Upper lobe of left lung (tissue), 6 donors: Measurements from ENCODE around the gene EMC10. TPM values are rescaled to one million over a fixed set of nuclear protein-coding genes. Genes with fewer than 3 reads are reported as not detected.
A peak's percentile ranks its signal among the peaks of the same experiment; 100 is the strongest.

Experiments used
- ATAC-seq, 2 donors: fragments of 200-7000 bp; cut with Tn5 transposase; one replicate each; pipeline ENCODE4 v1.9.1; 2022; ENCODE audit warnings: mild to moderate bottlenecking in 2 of 2, moderate library complexity in 2 of 2; ENCODE audit not compliant: low FRiP score in 2 of 2
- DNase-seq, 2 donors: peaks; one replicate each; pipeline ENCODE4 v3.0.0-alpha.2; 2019 to 2020
- H3K27ac ChIP-seq, 4 donors: fragments of 200-600 bp; sonication (generic); one replicate each; pipeline ENCODE4 v1.5.1; 2016 to 2019
- H3K27me3 ChIP-seq, 4 donors: fragments of 200-600 bp; sonication (generic); one replicate each; pipeline ENCODE4 v1.5.1; 2017 to 2019
- H3K36me3 ChIP-seq, 4 donors: fragments of 200-600 bp; sonication (generic); one replicate each; pipeline ENCODE4 v1.5.1; 2016 to 2019
- H3K4me1 ChIP-seq, 4 donors: fragments of 200-600 bp; sonication (generic); one replicate each; pipeline ENCODE4 v1.5.1; 2018 to 2019
- H3K4me3 ChIP-seq, 4 donors: fragments of 200-600 bp; sonication (generic); one replicate each; pipeline ENCODE4 v1.5.1; 2017 to 2019; ENCODE audit warnings: mild to moderate bottlenecking in 2 of 4, moderate library complexity in 1 of 4
- H3K9me3 ChIP-seq, 4 donors: fragments of 200-600 bp; sonication (generic); one replicate each; pipeline ENCODE4 v1.5.1; 2018 to 2019
- EP300 ChIP-seq, 4 donors: sonication (generic); formaldehyde crosslinking; IDR thresholded peaks; one replicate each; pipeline ENCODE4 v1.5.1; 2017; ENCODE audit warnings: antibody characterized with exemption in 4 of 4, control low read depth in 2 of 4
- POLR2A ChIP-seq, 4 donors: fragments of 450-650 bp; IDR thresholded peaks; one replicate each; pipeline ENCODE4 v1.5.1; 2016 to 2017; ENCODE audit warnings: antibody characterized with exemption in 4 of 4, mild to moderate bottlenecking in 2 of 4
- POLR2AphosphoS5 ChIP-seq, 2 donors: sonication (generic); formaldehyde crosslinking; IDR thresholded peaks; one replicate each; pipeline ENCODE4 v1.5.1; 2017; ENCODE audit warnings: antibody characterized with exemption in 2 of 2
- WGBS, 2 donors: methylation state at CpG; one replicate each; pipeline ENCODE4 v1.1.5; 2017 to 2018; 5-methylcytosine and 5-hydroxymethylcytosine counted together
- total RNA-seq, 6 donors: library from RNA; depleted of rRNA in 4 of 6; stranded (reverse); fragments of >200 nt in 4 of 6; gene quantifications; one replicate each; pipeline versions ENCODE4 v1.1.0 to v1.2.1, GENCODE V29; 2016 to 2021
- TF ChIP-seq, protein P1 (sequence below), 6 experiments: fragments of 450-650 bp in 4 of 6; fragments of 200-600 bp in 2 of 6; sonication (generic) in 2 of 6; IDR thresholded peaks; one replicate each; pipeline ENCODE4 v1.5.1; 2016 to 2019; ENCODE audit warnings: antibody characterized with exemption in 6 of 6
- donor health status: DM: no; HTN: no; CAD: no; lungs with moderate emphysema.
- donor health status: DM: no; HTN: yes; CAD: no; lungs with severe emphysema.

EMC10 gene
- total RNA-seq, 6 donors from 2014 or later, result 83.8 to 155 (median 121) TPM

DNA sequence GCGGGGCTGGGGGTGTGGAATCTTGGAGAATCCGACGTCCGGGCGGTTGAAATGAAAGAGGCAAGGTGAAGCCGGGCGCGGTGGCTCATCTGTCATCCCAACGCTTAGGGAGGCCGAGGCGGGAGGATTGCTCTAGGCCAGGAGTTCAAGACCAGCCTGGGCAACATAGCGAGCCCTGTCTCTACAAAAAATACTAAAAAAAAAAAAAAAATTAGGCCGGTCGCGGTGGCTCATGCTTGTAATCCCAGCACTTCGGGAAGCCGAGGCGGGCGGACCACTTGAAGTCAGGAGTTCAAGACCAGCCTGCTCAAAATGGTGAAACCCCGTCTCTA lies 566 bp downstream of the EMC10 start:
- Histone ChIP-seq H3K9me3 (no peaks in the 10 kb centered on the region), H3K27me3 (no peaks in the 10 kb centered on the region), H3K4me3 (peak overlapping the region; percentile 85 to 100 (median 95)), H3K27ac (peak overlapping the region; percentile 84 to 90 (median 85)), H3K4me1 (peaks cover 11 to 27% (median 15%) of the 10 kb centered on the region in 4 donors), H3K36me3 (peaks cover 16 to 40% (median 30%) of the 10 kb centered on the region in 4 donors)
- no peak for ATAC-seq
- 21 to 24% methylated on average over 19 to 20 of the region's 20 CpGs for WGBS, 2 donors
- TF ChIP-seq, protein P1, sequence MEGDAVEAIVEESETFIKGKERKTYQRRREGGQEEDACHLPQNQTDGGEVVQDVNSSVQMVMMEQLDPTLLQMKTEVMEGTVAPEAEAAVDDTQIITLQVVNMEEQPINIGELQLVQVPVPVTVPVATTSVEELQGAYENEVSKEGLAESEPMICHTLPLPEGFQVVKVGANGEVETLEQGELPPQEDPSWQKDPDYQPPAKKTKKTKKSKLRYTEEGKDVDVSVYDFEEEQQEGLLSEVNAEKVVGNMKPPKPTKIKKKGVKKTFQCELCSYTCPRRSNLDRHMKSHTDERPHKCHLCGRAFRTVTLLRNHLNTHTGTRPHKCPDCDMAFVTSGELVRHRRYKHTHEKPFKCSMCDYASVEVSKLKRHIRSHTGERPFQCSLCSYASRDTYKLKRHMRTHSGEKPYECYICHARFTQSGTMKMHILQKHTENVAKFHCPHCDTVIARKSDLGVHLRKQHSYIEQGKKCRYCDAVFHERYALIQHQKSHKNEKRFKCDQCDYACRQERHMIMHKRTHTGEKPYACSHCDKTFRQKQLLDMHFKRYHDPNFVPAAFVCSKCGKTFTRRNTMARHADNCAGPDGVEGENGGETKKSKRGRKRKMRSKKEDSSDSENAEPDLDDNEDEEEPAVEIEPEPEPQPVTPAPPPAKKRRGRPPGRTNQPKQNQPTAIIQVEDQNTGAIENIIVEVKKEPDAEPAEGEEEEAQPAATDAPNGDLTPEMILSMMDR (IDR thresholded peaks at IDR 0.05), result no peak
- no peak for TF ChIP-seq POLR2A (IDR thresholded peaks at IDR 0.05)
- no peak for TF ChIP-seq POLR2AphosphoS5 (IDR thresholded peaks at IDR 0.05)
- TF ChIP-seq EP300 (IDR thresholded peaks at IDR 0.05), result no peak
- no peak for DNase-seq

DNA sequence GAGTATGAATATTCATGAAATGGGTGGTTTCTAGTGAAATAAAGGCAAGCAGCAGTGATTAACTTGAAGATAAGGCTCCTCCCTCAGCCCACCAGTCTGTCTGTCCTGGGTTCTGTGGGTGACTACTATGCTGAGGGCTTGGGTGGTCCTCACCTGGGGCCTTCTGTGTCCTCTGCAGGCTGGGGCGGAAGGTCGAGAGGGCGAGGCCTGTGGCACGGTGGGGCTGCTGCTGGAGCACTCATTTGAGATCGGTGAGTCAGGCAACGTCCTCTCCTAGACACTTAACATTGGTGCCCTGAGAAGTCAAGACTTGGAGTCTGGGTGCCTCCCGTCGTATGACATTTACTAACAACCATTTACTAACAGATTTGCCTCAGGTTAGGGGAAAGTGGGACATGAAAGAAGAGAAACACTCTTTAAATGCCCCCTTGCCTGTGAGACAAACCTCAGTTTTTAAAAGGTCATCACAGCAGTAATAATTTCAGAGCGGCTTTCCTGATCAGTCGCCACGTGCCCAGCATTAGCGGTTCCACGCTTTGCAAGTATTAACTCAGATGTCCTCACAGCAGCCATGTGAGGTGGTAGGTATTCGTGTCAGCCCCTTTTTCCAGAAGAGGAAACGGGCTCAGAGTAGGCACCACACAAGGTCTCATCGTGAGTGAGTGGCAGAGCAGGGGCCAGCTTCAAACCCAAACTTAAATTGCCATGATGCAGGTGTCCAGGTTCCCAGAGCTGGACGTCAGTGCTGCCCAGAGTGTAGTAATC lies 1.6 kb downstream of the EMC10 start:
- Histone ChIP-seq H3K9me3 (no peaks in the 10 kb centered on the region), H3K4me3 (peak overlapping the region in 1 of 4 donors; percentile 100), H3K4me1 (peaks cover 11 to 27% (median 15%) of the 10 kb centered on the region in 4 donors), H3K27ac (no peak overlapping the region), H3K27me3 (no peaks in the 10 kb centered on the region), H3K36me3 (peaks cover 23 to 51% (median 39%) of the 10 kb centered on the region in 4 donors)
- TF ChIP-seq EP300 (IDR thresholded peaks at IDR 0.05) (no peak), POLR2AphosphoS5 (IDR thresholded peaks at IDR 0.05) (no peak), POLR2A (IDR thresholded peaks at IDR 0.05) (no peak)
- TF ChIP-seq, protein P1 (IDR thresholded peaks at IDR 0.05), result no peak
- ATAC-seq (no peak), DNase-seq (no peak)
- WGBS, 2 donors, result 91 to 94% methylated on average over 16 to 17 of the region's 17 CpGs

DNA sequence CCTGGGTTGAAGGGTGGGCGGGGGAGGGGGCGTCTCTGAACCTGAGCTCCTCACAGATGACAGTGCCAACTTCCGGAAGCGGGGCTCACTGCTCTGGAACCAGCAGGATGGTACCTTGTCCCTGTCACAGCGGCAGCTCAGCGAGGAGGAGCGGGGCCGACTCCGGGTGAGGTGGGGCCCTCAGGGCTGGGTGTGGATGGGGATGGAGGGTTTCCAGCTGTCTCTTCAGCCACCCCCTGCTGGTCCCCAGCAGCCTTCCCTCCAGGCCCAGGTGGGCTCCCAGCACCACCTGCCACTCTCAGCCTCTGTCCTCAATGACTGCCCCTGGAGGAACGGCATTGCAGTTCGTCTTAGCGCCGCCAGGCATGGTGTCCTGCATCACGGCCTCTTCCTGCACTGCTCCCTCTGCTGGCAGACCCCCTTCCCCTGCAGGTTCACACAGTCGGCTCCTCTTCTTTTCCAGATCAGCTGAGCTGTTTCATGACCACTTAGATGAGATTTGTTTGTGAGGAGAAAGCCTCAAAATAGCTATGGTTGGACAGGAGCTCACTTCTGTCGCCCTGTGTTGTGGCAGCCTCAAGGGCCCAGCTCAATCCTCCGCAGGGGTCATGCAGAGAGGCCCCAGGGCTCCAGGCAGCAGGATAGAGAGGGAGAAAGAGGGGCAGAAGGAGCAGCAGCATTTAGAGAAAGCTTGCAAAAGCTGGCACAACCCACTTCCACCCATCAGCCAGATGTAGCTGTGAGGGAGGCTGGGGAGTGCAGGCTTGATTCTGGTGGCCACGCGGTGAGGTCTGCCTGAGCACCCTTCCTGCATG lies 2.8 kb downstream of the EMC10 start:
- DNase-seq (no peak), ATAC-seq (no peak)
- Histone ChIP-seq H3K4me3 (no peak overlapping the region), H3K9me3 (no peaks in the 10 kb centered on the region), H3K36me3 (peaks cover 23 to 61% (median 45%) of the 10 kb centered on the region in 4 donors), H3K27ac (no peak overlapping the region), H3K4me1 (peaks cover 11 to 27% (median 15%) of the 10 kb centered on the region in 4 donors), H3K27me3 (no peaks in the 10 kb centered on the region)
- TF ChIP-seq EP300 (IDR thresholded peaks at IDR 0.05) (no peak), POLR2AphosphoS5 (IDR thresholded peaks at IDR 0.05) (no peak), POLR2A (IDR thresholded peaks at IDR 0.05) (no peak)
- TF ChIP-seq, protein P1 (IDR thresholded peaks at IDR 0.05), result peak in 2 of 6 experiments; percentile 14 to 16
- 84 to 91% methylated on average over 11 to 19 of the region's 19 CpGs for WGBS, 2 donors

DNA sequence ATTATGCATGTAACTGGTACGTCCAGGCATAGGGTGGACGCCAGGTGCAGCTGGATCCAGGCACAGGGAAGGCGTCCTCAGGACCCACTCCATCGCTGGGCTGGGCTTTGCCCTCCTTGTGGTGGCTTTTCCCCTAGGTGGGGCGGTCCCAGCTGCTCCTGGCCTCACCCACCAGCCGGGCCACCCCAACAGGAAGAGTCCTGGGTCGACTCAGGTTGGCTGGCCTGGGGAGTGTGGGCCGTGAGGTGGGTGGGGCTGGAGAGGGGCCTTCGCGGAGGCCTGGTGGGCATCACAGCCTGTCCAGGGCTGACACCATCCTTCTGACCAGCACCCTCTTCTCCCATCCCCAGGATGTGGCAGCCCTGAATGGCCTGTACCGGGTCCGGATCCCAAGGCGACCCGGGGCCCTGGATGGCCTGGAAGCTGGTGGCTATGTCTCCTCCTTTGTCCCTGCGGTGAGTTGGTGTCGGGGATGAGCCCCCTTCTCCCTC lies 3.5 kb downstream of the EMC10 start:
- 87 to 96% methylated on average over 7 to 16 of the region's 16 CpGs for WGBS, 2 donors

More for the DNA sequence above, 3.5 kb downstream of the EMC10 start:
- H3K27me3 ChIP-seq, result no peaks in the 10 kb centered on the region
- H3K9me3 ChIP-seq, result no peaks in the 10 kb centered on the region
- ATAC-seq (no peak), DNase-seq (no peak)
- no peak overlapping the region for H3K27ac ChIP-seq
- H3K4me1 ChIP-seq, result peaks cover 11 to 27% (median 15%) of the 10 kb centered on the region in 4 donors
- H3K4me3 ChIP-seq, result no peak overlapping the region
- no peak for TF ChIP-seq POLR2AphosphoS5 (IDR thresholded peaks at IDR 0.05)
- TF ChIP-seq EP300 (IDR thresholded peaks at IDR 0.05), result no peak
- TF ChIP-seq POLR2A (IDR thresholded peaks at IDR 0.05), result no peak
- TF ChIP-seq, protein P1 (IDR thresholded peaks at IDR 0.05), result no peak
- H3K36me3 ChIP-seq, result peaks cover 23 to 63% (median 47%) of the 10 kb centered on the region in 4 donors
